ENCODE results near the gene GRIPAP1.
A peak's percentile ranks its signal among the peaks of the same experiment; 100 is the strongest.

GRIPAP1 gene

GRCh38 chrX:48975541-48975940 lies 26.5 kb downstream of the GRIPAP1 start:
- peaks cover 33% of the 10 kb centered on the region for H3K27me3 Mint-ChIP-seq
- no peaks in the 10 kb centered on the region for H3K9me3 Mint-ChIP-seq
- no peak for DNase-seq
- H3K4me3 Mint-ChIP-seq, result no peak overlapping the region
- peaks cover 45% of the 10 kb centered on the region for H3K36me3 Mint-ChIP-seq (ENCODE audit: low read depth)
- peaks cover 15% of the 10 kb centered on the region for H3K4me1 Mint-ChIP-seq (ENCODE audit: low read depth)
- no peak overlapping the region for H3K27ac Mint-ChIP-seq

GRCh38 chrX:48975041-48975440 lies 27.0 kb downstream of the GRIPAP1 start:
- Mint-ChIP-seq H3K9me3 (no peaks in the 10 kb centered on the region), H3K4me3 (no peak overlapping the region), H3K27ac (no peak overlapping the region), H3K27me3 (peaks cover 35% of the 10 kb centered on the region), H3K36me3 (ENCODE audit: low read depth) (peaks cover 42% of the 10 kb centered on the region), H3K4me1 (ENCODE audit: low read depth) (peaks cover 15% of the 10 kb centered on the region)
- no peak for DNase-seq

- no peak overlapping the region for H3K27ac Mint-ChIP-seq
Observed at GRCh38 chrX:48974574-48974973, 27.5 kb downstream of the GRIPAP1 start.

GRCh38 chrX:48974033-48974432 lies 28.0 kb downstream of the GRIPAP1 start:
- Mint-ChIP-seq H3K27ac (no peak overlapping the region), H3K4me3 (no peak overlapping the region)

More at GRCh38 chrX:48974574-48974973, 27.5 kb downstream of the GRIPAP1 start:
- no peak for DNase-seq
- Mint-ChIP-seq H3K4me1 (ENCODE audit: low read depth) (peaks cover 15% of the 10 kb centered on the region), H3K27me3 (peaks cover 35% of the 10 kb centered on the region), H3K36me3 (ENCODE audit: low read depth) (peaks cover 39% of the 10 kb centered on the region), H3K4me3 (no peak overlapping the region), H3K9me3 (no peaks in the 10 kb centered on the region)

GRCh38 chrX:48972220-48973164 lies 29.6 kb downstream of the GRIPAP1 start:
- peak overlapping the region; percentile 40 for H3K4me3 Mint-ChIP-seq
- peaks cover 15% of the 10 kb centered on the region for H3K4me1 Mint-ChIP-seq (ENCODE audit: low read depth)
- peaks cover 37% of the 10 kb centered on the region for H3K27me3 Mint-ChIP-seq
- no peak for DNase-seq
- no peaks in the 10 kb centered on the region for H3K9me3 Mint-ChIP-seq
- peaks cover 25% of the 10 kb centered on the region for H3K36me3 Mint-ChIP-seq (ENCODE audit: low read depth)
- H3K27ac Mint-ChIP-seq, result no peak overlapping the region

More at GRCh38 chrX:48974033-48974432, 28.0 kb downstream of the GRIPAP1 start:
- peaks cover 37% of the 10 kb centered on the region for H3K27me3 Mint-ChIP-seq
- peaks cover 15% of the 10 kb centered on the region for H3K4me1 Mint-ChIP-seq (ENCODE audit: low read depth)
- peaks cover 39% of the 10 kb centered on the region for H3K36me3 Mint-ChIP-seq (ENCODE audit: low read depth)
- no peak for DNase-seq
- no peaks in the 10 kb centered on the region for H3K9me3 Mint-ChIP-seq

- peaks cover 37% of the 10 kb centered on the region for H3K27me3 Mint-ChIP-seq
- DNase-seq, result peak; percentile 37
Observed at GRCh38 chrX:48971249-48972219, 30.5 kb downstream of the GRIPAP1 start, which contains the start of gene KCND1. TSS of gene KCND1 (minus strand) at chrX:48971844. CDS start at chrX:48970271, 1,573 bp downstream.

GRCh38 chrX:48969471-48969870 lies 32.6 kb downstream of the GRIPAP1 start:
- H3K27me3 Mint-ChIP-seq, result peaks cover 39% of the 10 kb centered on the region
- DNase-seq, result no peak
- peaks cover 15% of the 10 kb centered on the region for H3K4me1 Mint-ChIP-seq (ENCODE audit: low read depth)
- H3K36me3 Mint-ChIP-seq (ENCODE audit: low read depth), result peaks cover 3% of the 10 kb centered on the region
- H3K27ac Mint-ChIP-seq, result no peak overlapping the region
- no peak overlapping the region for H3K4me3 Mint-ChIP-seq
- H3K9me3 Mint-ChIP-seq, result no peaks in the 10 kb centered on the region

More at GRCh38 chrX:48971249-48972219, 30.5 kb downstream of the GRIPAP1 start, which contains the start of gene KCND1:
- Mint-ChIP-seq H3K9me3 (no peaks in the 10 kb centered on the region), H3K27ac (no peak within 1 kb of the TSS), H3K4me3 (peak within 1 kb of the TSS; percentile 40), H3K4me1 (ENCODE audit: low read depth) (peaks cover 15% of the 10 kb centered on the region), H3K36me3 (ENCODE audit: low read depth) (peaks cover 19% of the 10 kb centered on the region)

- no peak for DNase-seq
- Mint-ChIP-seq H3K27ac (no peak overlapping the region), H3K9me3 (no peaks in the 10 kb centered on the region), H3K27me3 (peaks cover 42% of the 10 kb centered on the region), H3K4me3 (no peak overlapping the region), H3K36me3 (ENCODE audit: low read depth) (no peaks in the 10 kb centered on the region), H3K4me1 (ENCODE audit: low read depth) (peaks cover 15% of the 10 kb centered on the region)
Observed at GRCh38 chrX:48968377-48968776, 33.7 kb downstream of the GRIPAP1 start.

- H3K4me3 Mint-ChIP-seq, result no peak overlapping the region
- no peak for DNase-seq
Observed at GRCh38 chrX:48966796-48967579, 35.1 kb downstream of the GRIPAP1 start.

GRCh38 chrX:48965959-48966358 lies 36.1 kb downstream of the GRIPAP1 start:
- peaks cover 40% of the 10 kb centered on the region for H3K27me3 Mint-ChIP-seq
- no peaks in the 10 kb centered on the region for H3K9me3 Mint-ChIP-seq
- no peak overlapping the region for H3K27ac Mint-ChIP-seq
- no peak for DNase-seq
- no peaks in the 10 kb centered on the region for H3K4me1 Mint-ChIP-seq (ENCODE audit: low read depth)
- no peak overlapping the region for H3K4me3 Mint-ChIP-seq
- no peaks in the 10 kb centered on the region for H3K36me3 Mint-ChIP-seq (ENCODE audit: low read depth)

More at GRCh38 chrX:48966796-48967579, 35.1 kb downstream of the GRIPAP1 start:
- H3K36me3 Mint-ChIP-seq (ENCODE audit: low read depth), result no peaks in the 10 kb centered on the region
- H3K27ac Mint-ChIP-seq, result no peak overlapping the region
- H3K9me3 Mint-ChIP-seq, result no peaks in the 10 kb centered on the region
- H3K27me3 Mint-ChIP-seq, result peaks cover 34% of the 10 kb centered on the region
- peaks cover 3% of the 10 kb centered on the region for H3K4me1 Mint-ChIP-seq (ENCODE audit: low read depth)

- H3K4me1 Mint-ChIP-seq (ENCODE audit: low read depth), result peaks cover 12% of the 10 kb centered on the region
- H3K4me3 Mint-ChIP-seq, result no peak overlapping the region
- peaks cover 22% of the 10 kb centered on the region for H3K27me3 Mint-ChIP-seq
- no peak for DNase-seq
- no peaks in the 10 kb centered on the region for H3K9me3 Mint-ChIP-seq
- peaks cover 5% of the 10 kb centered on the region for H3K36me3 Mint-ChIP-seq (ENCODE audit: low read depth)
- no peak overlapping the region for H3K27ac Mint-ChIP-seq
Observed at GRCh38 chrX:48961585-48962091, 40.4 kb downstream of the GRIPAP1 start.

- peaks cover 20% of the 10 kb centered on the region for H3K4me1 Mint-ChIP-seq (ENCODE audit: low read depth)
- H3K27me3 Mint-ChIP-seq, result peaks cover 18% of the 10 kb centered on the region
- H3K4me3 Mint-ChIP-seq, result no peak overlapping the region
- no peak for DNase-seq
- H3K27ac Mint-ChIP-seq, result no peak overlapping the region
- H3K9me3 Mint-ChIP-seq, result no peaks in the 10 kb centered on the region
- H3K36me3 Mint-ChIP-seq (ENCODE audit: low read depth), result peaks cover 17% of the 10 kb centered on the region
Observed at GRCh38 chrX:48960291-48960690, 41.8 kb downstream of the GRIPAP1 start.

GRCh38 chrX:48958635-48959094 lies 43.4 kb downstream of the GRIPAP1 start:
- peak; percentile 56 for DNase-seq
- no peaks in the 10 kb centered on the region for H3K9me3 Mint-ChIP-seq
- H3K27ac Mint-ChIP-seq, result peak overlapping the region; percentile 100
- peaks cover 33% of the 10 kb centered on the region for H3K36me3 Mint-ChIP-seq (ENCODE audit: low read depth)
- peak overlapping the region; percentile 93 for H3K4me3 Mint-ChIP-seq
- peaks cover 36% of the 10 kb centered on the region for H3K4me1 Mint-ChIP-seq (ENCODE audit: low read depth)
- peaks cover 16% of the 10 kb centered on the region for H3K27me3 Mint-ChIP-seq

Data from activated T-cell treated with anti-CD3 and anti-CD28 coated beads, Interleukin-2, amount 50 U/mL, for 24 hours (primary cell).